DMS79 treated with DMSO at 0.1 percent for 48 hours (cell line): ENCODE data around the gene CACNB4.

Source experiments
- DNase-seq: peaks from one replicate; lab custom pipeline; 2025; lab: John Stamatoyannopoulos, UW

CACNB4 gene

GRCh38 chr2:152088006-152088405 lies 10.8 kb downstream of the CACNB4 start:
- no peak for DNase-seq

DNA sequence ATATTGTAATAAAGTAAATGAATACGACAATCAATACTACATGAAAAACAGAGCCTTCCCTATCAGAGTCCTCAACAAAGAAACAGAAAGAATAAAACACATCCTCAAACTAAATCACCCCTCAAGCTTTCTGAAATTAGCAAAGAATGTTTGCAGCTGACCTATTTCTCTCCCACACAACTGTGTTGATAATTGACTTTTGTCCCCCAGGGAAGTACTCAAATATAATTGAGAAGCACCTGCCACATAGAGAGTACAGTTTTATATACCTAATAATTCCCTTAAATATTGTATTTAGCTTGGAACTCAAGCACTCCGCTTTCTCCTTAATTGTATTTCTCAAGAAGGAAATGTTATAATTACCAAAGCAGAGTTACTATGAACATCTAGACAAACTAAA lies 12.6 kb downstream of the CACNB4 start:
- peak; percentile 53 for DNase-seq

DNA sequence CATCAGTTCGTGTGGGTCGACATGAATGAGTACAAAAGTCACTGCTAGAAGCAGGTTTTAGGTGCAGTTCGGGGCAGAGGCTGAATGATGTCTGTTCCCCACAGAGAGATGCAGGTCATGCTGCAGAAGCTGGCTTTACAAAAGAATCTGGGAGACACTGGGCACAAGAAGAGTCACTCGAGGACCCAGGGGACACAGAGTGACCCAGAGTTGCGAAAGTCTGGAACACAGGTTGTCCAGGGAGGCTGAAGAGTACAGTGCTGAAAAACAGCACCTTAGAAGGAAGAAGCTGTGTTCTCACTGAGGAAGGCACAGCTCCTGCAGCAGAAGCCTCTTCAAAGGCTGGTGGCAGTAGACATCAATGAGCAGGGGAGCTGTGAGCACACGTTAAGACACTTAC lies 14.8 kb downstream of the CACNB4 start:
- DNase-seq: no peak

GRCh38 chr2:152083202-152083875 lies 15.5 kb downstream of the CACNB4 start:
- no peak for DNase-seq

- no peak for DNase-seq
These were observed 20.2 kb downstream of the CACNB4 start for GRCh38 chr2:152078662-152079061.

DNA sequence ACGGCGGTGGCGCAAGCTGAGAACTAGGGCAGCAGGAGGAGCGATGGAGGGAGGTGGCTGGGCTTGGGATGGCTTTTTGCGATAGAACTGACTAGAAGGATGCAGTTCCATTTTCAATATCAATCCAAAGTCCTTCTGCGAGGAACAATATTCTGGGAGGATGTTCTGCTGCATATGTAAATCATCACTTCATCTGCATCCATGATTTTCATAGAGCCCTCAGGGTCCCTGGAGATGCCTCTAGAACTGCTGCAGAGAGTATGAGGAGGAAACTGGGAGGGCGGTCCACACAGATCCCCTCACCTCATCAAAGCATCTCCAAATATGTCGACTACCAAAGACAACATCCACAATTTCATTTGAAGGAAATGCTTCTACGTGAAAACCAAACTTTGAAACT lies 20.8 kb downstream of the CACNB4 start:
- no peak for DNase-seq

DNA sequence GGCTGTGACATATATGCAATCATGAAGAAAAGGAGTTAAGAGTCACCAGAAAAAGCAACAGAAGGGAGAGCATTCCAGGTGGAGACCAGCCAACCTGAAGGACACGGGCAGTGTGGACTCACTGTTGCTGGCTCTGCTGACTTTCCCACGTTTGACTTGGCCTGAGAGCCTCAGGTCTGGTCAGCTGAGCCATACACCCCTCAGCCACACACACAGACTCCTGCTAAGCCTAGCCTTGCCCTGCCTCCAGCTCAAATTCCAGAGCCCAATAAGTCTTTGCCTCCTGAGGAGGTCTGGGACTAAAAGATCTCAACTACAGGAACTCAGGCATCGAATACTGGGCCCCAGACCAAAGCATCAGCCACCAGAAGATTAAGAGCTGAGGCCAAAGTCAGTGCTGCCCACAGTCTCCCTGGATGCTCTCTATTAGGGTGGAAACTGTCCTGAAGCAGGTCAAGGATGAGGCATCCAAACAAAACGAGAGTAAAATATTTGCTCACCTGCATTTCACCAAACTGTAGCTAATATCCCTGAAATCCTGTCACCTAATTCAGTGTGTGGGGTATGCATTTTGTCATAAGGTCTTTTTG lies 23.3 kb downstream of the CACNB4 start:
- DNase-seq: no peak

DNA sequence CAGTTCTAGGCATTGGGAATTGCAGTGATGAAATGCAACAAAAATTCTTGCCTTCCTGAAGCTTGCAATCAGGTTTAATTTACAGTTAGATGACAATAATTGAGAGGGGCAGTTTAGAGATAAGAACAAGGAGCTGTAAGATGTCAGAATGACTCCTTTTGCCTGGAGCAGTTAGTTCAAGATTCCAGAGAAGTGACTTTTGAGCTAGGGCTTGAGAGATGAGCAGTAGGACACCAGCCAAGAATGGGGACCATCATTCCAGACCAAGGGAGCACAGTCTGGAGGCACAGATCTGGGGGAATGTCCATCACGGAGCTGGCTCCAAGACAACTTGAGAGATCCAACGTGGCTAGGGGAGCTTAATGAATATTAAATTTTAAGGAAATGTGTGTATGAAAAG lies 26.8 kb downstream of the CACNB4 start:
- DNase-seq: no peak

DNA sequence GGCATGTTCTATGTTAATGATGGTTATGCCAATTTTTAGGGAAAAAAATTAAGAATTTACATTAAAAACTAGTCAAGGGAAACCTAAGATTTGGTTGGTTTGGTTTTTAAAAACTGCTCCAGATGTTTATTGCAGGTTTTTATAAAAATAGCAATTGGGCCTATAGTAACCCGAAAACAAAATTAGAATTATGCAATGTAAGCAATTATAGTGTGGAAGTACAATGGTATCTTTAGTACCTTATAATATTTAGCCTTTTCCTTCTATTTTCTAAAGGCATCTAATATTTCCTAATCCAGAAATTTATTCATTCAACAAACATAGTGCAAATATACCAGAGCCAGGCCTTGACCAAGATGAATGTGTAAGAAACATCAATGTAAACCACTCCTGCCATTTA lies 27.3 kb downstream of the CACNB4 start:
- DNase-seq: no peak

GRCh38 chr2:152071092-152071491 lies 27.8 kb downstream of the CACNB4 start:
- DNase-seq: no peak

DNA sequence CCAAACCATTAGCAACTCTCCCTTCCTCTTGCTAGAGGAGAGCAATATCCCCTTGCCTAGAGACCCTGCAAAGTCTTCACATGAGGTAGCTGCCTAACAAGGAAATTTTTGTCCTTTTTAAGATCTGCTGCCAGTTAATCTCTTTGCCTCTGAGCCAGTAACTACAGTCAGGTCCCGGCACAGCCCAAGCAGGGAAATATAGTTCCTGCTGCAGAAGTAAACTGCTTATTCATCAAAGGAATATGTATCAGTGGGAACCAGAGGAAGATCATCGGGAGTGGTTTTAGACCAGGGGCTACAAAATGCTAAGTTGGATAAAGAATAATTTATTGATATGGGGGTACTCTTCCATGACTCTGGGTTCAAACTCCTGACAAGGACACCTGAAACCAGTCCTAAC lies 30.6 kb downstream of the CACNB4 start:
- DNase-seq: no peak

DNA sequence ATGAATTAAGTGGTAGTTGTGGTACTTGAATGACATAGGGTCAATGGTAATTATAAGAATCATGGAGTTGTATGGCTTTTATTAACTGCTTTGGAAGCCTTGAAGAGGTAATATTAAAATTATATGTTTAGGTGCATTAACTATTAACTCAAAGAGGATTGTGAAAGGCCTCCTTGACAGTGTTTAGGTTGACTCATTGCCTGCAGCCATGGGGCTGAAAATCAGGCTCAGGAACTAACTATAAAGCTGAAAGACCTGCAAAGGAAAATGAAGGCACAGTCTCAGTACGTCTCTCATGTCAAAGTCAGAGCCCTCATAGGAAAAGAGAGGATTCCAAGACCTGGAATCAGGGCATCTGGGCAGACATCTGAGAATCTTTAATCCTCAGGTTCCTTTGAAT lies 31.0 kb downstream of the CACNB4 start:
- no peak for DNase-seq

GRCh38 chr2:152065945-152066344 lies 32.9 kb downstream of the CACNB4 start:
- no peak for DNase-seq

DNA sequence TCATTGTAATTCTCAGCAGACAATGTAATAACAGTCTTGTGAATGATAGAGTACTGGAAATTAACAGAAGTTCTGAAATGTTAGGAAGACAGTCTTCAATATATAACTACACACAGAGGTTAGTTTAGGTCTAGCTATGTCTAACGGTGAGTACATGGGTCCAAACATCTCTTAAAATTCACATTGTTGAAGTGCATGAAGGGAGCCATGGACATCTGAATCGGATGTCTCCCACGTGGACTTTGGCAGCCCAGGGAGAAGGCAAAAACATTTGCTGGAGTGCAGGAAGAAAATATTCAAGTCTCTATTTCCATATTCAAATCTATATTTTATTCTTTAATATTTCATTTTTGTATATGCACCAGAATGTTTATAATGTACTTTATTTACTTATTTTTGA lies 34.8 kb downstream of the CACNB4 start:
- no peak for DNase-seq

GRCh38 chr2:152063325-152063924 lies 35.4 kb downstream of the CACNB4 start:
- no peak for DNase-seq

- no peak for DNase-seq
These were observed 36.4 kb downstream of the CACNB4 start for GRCh38 chr2:152062125-152063091.

DNA sequence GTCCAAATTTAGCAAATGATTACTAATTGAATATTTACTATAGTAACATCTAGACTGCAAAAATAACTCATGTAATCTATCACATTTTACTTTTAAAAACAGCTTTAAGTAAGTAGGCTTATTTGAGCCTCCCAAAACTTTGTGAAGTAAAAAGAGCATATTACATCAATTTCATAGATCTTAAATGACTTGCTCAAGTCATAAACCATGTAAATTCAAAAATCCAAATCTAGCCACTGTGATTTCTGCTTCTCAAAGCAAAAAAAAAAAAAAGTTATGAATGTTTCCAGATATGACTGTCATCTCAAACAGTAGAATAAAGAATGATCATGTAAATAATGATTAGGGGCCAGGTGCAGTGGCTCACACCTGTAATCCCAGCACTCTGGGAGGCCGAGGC lies 37.5 kb downstream of the CACNB4 start:
- DNase-seq: no peak

GRCh38 chr2:152058655-152059054 lies 40.2 kb downstream of the CACNB4 start:
- no peak for DNase-seq

- no peak for DNase-seq
These were observed 42.4 kb downstream of the CACNB4 start for GRCh38 chr2:152056418-152056817.

- DNase-seq: no peak
These were observed 43.3 kb downstream of the CACNB4 start for GRCh38 chr2:152055366-152056108.

- DNase-seq: no peak
These were observed 44.3 kb downstream of the CACNB4 start for GRCh38 chr2:152054593-152054992.

- DNase-seq: no peak
These were observed 47.4 kb downstream of the CACNB4 start for GRCh38 chr2:152051436-152051835.
